Stimulated activated CD4-positive, alpha-beta T cell treated with anti-CD3 and anti-CD28 coated beads, Interleukin-15, amount 100 ng/mL, for 24 hours (primary cell): ENCODE data around the gene CHST11.

Source experiments
- DNase-seq: peaks from one replicate; pipeline ENCODE4 v3.0.0-alpha.2; 2020

CHST11 gene

DNA sequence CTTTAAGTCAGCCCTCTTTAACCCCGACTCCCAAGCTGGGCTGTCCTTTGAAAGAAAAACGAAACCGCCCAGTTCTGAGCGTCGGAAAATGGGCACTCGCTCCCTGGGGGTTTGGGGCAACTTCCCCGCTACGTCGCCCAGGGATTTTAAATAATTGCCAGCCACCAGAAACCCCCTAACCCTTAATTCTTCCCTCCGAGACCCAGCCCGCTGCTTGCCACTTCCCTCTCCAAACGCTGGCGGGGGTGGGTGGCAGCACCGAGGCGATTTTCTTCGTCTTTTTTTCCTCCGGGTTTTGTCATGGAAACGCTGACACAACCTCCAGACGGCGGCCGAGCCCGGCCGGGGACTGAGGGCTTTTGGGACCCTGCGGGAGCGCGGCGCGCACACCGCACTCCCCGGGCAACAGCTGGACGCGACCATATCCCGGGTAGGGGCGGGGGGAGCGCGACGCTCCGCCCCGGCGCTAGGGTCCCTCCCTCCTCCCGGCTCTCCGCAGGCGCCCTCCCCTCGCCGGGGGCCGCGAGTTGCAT lies at the start of gene CHST11:
CHST11 (plus strand) TSS at position 532 of the 533 bp plus-strand sequence.
- DNase-seq, result peak; percentile 85

DNA sequence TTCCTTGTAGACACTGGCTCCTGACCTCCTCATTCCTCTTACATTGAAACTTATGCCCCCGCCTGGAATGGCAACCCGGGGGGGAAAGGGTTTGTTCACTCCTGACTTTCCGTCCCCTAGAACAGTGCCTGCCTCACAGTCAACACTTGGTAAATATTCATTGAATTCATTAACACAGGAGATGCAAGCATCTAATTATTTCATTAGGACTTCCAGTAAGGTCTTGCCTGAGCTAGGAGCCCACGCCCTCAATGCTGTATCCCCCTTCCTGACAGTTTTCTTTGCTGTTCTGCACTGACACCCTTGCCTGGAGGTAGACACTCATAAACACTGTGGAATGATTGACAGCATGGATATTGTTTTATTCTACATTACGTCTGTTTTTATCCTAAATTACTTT lies 49.3 kb upstream of the CHST11 start:
- no peak for DNase-seq

DNA sequence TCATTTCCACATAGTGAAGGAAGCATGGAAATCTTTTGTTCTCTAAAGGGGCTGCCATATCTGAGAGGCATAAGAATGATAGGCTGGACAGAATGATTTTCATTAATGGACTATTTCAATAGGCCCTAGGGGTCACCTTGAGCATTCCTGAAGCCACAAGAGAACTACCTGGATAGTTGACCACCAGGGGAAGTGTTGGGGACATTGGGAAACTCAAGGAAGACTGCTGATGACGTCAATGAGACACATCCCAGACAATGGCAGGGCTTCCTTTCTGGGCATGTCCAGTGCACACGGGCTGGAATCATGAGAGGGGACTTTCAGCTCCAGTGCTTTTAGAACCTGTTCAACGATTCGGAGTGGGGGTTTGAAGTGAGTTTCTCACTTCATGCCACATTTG lies 48.8 kb upstream of the CHST11 start:
- no peak for DNase-seq

- DNase-seq, result no peak
Observed at GRCh38 chr12:104410326-104410725, 46.4 kb upstream of the CHST11 start.

- no peak for DNase-seq
Observed at GRCh38 chr12:104410786-104411185, 46.0 kb upstream of the CHST11 start.

DNA sequence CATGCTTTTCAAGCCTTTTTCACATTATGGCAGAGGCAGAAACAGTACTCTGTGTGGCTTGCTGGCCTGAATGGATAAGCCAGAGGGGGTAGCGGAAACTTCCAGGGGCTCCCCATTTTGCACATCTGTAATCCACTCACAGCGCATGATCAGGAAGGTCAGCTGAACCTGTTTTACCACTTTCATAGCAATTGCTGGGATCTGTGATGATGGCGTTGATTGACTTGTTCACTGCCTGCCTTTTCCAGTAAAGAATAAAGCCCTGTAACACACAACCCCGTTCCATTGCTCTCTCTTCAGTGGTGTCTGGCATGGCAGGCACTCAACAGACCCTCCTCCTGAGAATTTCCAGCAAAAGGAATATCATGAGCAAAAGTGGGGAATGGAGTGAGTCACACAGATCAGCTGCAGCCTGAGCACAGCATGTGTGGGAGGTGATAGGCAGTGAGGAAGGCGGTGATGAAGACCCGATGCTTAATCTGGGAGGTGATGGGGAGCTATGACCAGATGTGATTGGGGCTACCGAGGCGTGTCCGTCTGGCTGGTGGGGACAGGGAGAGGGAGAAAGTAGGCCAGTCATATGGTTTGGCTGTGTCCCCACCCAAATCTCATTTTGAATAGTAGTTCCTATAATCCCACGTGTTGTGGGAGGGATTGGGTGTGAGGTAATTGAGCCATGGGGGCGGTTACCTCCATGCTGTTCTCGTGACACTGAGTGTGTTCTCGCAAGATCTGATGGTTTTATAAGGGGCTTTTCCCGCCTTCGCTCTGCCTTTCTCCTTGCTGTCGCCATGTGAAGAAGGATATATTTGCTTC lies 44.7 kb upstream of the CHST11 start:
- peak; percentile 7 for DNase-seq

DNA sequence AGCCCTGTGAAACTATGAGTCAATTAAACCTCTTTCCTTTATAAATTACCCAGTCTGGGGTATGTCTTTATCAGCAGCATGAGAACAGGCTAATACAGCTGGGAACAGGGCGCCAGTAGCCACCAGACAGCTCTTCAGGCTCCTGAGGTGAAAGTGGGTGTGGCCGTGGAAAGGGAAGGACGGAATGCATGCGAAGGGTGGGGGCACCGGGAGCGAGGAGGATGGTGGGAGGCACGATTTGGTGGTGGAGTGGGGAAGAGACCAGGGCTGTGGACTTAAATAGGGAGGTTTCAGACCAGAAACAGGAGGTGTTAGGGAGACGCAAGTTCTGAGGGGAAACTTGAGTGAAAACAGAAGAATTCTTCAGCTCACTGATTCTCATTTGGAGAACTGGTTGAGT lies 44.1 kb upstream of the CHST11 start:
- no peak for DNase-seq

DNA sequence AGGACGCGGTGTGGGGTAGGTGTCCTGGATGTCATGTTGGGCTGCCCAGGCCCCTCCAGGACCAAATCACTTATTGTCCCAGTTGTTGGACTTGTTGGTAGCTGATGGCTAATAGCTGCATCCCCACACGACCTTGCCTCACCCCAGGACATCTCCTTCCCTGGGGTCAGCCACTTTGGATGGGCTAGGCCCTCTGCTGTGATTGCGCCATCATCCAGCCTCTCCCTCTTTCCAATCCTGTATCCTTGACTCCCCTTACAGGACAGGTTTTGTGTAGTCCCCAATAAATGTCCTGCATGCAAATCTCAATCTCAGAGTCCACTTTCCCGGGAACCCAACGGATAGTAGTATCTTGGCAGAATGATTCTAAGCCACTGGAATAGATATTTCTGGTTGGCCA lies 43.4 kb upstream of the CHST11 start:
- DNase-seq, result no peak

- DNase-seq, result no peak
Observed at GRCh38 chr12:104414581-104415341, 42.0 kb upstream of the CHST11 start.

DNA sequence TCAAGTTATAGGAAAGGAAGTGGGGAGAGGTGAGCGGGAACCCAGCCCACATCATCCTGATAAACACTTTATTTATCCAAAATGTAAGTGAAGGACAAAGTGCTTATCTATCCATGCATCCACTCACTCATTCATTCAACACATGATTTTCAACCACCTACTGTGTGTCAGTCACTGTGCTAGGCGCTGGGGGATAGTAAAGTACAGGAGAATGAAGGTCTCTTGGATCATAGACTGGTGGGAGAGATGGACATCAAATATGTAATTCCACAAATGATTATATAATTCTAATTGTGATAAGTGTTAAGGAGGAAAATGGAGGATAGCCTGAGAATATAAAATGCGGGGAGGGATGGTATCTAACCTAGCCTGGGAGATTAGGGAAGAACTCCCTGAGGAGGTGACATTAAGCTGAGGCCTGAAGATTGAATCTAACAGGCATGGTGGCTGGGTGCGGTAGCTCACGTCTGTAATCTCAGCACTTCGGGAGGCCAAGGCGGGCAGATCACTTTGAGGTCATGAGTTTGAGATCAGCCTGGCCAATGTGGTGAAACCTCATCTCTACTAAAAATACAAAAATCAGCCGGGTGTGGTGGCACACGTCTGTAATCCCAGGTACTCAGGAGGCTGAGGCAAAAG lies 41.3 kb upstream of the CHST11 start:
- no peak for DNase-seq

DNA sequence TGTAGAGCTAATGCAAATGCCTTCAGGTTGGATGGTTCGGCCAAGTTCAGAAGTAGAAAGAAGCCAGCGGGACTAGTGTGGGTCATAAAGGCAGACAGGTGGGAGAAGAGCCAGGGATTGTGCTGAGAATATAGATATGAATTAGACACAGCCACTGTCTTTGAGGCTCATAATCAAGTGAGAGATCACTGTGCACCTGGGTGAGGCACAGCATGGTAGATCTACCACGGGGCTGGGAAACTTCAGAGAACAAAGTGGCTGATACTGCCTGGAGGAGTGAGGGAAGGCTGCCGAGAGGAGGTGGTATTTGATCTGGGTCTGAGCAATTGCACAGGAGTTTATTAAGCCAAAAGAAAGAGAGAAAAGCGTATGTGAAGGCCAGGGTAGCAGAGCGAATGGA lies 40.6 kb upstream of the CHST11 start:
- DNase-seq, result no peak

DNA sequence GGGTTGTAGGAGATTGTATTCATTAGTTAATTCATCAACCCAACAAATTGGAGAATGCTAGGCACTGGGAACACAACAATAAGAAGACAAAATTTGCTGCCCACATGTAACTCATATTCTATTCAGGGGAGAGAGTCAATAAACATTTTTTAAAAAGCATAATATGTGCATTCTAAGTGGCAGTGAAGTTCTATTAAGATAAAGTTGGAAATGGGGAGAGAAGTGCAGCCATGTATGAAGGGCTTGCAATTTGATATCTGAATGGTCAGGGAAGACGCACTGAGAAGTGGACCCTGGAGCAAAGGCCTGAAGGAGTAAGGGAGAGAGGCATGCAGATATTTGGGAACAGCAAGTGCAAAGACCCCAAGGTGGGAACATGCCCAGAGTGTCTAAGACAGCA lies 40.2 kb upstream of the CHST11 start:
- DNase-seq, result no peak

- DNase-seq, result no peak
Observed at GRCh38 chr12:104419717-104420116, 37.0 kb upstream of the CHST11 start.

GRCh38 chr12:104420868-104421267 lies 35.9 kb upstream of the CHST11 start:
- DNase-seq, result peak; percentile 4

- DNase-seq, result no peak
Observed at GRCh38 chr12:104421343-104421742, 35.4 kb upstream of the CHST11 start.

GRCh38 chr12:104422441-104422840 lies 34.3 kb upstream of the CHST11 start:
- no peak for DNase-seq

GRCh38 chr12:104423273-104423672 lies 33.5 kb upstream of the CHST11 start:
- no peak for DNase-seq

DNA sequence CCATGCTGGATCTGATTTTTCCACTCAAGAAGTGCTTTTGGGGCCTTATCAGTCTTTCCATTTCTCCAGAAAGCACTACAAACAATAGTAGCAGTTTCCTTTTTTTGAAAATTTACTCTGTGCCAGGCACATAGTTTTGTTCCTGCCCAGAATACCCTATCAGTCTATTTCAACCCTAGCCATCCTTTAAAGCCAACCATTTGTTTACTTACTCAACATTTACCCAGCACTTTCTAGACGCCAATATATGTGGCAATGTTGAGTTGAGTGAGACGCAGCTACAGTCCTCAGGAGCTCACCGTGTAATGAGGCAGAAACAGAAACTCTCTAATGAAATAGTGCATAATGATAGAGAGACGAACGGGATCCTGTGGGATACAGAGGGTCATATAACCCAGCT lies 32.9 kb upstream of the CHST11 start:
- DNase-seq, result no peak

DNA sequence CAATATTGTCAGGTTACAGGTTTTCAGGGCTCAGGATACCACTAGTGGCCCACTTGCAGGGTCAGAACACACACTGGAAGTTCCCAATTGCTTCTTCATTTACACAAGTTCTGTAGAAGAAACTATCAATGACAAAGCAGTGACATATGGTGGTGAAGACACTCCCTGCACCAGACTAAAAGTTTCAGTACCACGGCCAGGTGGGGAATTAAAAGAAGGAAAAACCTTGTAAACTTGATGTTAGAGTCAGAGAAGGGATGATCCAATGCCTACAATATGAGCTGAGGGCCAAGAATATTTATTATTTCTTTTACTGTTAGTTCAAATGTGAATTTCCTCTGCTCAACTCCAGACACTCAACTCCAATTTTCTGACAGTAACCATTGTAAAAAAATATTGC lies 31.8 kb upstream of the CHST11 start:
- no peak for DNase-seq

DNA sequence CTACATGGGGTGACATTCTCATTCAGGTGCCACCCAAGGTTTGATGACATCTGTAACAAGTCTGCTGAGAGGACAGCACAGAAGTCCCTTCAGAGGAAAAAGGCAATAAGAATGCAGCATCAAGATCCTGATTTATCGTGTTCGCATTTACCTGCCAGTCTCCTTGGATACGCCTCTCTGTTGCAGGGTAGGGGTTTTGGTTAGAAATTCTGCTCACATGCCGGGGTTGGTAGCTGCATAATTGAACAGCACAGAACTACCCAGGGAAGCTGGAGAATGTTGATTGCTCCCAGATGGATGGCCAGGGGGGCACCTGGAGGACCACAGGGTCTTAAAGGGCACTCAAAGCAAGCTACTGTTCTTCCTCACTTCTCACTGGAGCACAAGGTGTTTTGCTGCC lies 31.1 kb upstream of the CHST11 start:
- no peak for DNase-seq

DNA sequence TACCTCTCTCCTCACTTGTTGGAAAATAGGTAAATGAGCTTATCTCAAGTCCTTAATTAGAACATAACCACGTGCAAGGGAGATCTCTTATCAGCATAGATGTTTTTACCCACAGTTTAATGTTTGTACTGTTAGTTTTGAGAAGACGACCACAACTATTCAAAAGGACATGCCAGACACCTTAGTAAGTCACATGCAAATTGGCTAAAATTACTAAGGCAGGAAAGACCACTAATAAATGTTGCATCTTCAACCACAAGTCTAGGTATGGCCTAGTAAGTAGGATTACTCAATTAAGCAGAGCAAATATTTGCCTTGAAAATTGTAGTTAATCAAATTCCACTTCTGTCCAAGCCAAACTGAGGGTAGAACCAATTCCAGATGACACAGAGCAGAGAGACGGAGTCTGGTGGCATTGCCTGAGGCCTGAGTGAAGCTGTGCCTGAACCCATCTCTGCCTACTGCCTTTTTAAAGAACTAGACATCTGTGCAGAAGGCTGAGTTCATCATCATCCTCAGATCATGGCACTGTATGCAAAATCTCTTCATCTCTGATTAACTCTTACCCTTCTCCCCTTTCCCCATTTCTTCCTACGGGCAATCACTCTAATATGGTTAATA lies 29.7 kb upstream of the CHST11 start:
- DNase-seq, result no peak

- no peak for DNase-seq
Observed at GRCh38 chr12:104427547-104427938, 29.2 kb upstream of the CHST11 start.

DNA sequence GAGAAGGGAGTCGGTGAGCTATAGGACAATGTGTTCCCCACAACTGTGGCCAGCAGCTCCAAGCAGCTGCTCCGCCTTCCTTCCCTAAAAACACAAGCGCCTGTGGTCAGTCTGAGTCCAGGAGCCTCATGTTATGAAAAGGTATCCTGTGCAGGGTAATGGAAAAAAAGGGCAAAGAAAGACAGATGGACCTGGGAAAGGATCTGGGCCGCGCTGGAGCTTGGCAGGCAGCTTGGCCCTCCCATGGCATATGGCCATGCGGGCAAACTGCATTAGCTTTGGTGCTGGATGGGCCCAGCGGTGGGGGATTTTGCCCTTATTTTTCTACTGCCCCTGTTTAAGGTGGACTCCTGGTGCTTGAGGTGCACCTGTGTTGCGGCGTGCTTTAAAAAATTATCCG lies 23.7 kb upstream of the CHST11 start:
- DNase-seq, result no peak
